HL-60/S4 treated with phorbol 12-myristate 13-acetate at 8.2 ng/mL for 4 days and 3 days (cell line): ENCODE measurements around the gene DCD.
"Not testable (repeated sequence)": the region's sequence is repeated elsewhere in the genome, so short reads cannot be mapped to it uniquely, and the experiment has no call there.

ENCODE experiments used
- in situ Hi-C: fragments of 300-500 bp; cut with MboI; formaldehyde crosslinking; loops from 2 replicates; pipeline ENCODE4 v1.15.0; 2022; ENCODE audit warnings: low sequenced_read_pairs

The DCD gene

DNA sequence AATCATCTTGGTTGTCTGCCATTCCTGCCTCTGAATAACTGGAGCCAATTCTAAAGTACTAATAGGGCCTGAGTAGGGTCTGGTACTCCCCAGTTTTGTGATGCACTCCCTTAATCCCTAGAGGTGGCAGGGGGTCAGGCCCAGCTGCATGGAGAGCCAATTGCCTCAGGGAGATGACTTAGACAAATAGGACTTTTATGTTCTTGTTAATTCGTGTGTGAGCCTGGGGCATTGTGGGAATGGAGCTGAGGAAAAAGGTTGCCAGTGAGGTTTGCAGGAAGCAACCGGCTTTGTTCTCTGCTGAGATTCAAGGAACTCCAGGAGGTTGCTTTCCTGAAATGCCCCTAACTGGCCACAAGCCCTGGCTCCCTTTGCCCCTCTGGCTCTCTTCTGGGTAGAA is 6.8 kb upstream of the DCD start:
- in situ Hi-C loops: no loop called here

DNA sequence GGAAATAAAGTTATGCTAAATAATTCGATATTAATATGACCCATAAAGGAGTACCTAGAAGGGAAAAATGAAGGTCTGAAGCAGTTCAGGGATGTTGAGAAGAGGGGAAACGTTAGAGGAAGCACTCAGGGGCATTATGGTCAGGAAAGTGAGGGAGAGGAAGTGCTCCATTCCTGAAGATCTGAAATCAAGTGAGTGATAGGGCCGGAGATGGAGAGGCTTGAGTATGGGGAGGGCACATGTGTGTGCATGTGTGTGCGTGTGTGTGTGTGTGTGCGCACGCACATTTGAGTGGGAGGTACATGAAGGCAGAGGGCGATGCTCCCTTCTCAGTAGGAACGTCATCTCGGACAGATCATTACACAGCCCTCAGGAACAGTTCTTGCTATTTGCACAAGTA is 4.9 kb upstream of the DCD start:
- in situ Hi-C loops: no loop called here

DNA sequence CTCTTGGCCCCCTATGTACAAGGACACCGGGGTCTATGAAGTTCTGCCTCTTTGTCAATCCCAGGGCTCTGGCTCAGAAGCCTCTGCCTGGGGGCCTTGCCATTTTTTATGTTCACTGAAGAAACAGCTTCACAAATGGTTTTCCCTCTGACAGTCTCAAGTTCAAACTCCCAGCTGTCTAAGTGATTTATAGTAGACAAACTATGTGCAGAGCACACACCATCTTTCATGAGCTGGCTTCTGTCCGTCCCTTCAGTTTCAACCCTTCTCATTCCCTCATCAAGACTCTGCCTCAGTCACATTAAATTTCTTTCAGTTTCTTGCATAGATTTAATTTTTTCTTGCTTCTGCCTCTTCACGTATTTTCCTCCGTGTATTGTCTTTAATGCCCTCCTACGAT is 2.7 kb upstream of the DCD start:
- in situ Hi-C loops: no loop called here

DNA sequence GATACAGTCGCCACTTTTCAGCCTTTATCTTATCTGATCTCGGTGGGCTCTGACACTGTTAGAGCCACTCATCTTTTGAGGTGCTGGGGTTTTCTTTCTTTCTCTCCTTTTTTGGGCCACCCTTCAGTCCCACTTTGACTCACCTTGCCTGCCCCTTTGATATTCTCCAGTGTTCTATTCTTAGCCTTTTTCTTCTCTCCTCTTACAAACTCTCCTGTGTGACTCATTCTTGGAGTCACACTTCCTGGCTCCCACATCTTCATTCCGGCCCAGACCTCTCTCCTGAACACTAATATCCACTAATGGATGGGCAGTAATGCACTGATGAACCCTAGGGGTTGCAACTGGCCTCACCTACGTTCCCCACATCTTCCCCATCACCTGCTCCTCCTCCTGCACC is 2.2 kb upstream of the DCD start:
- in situ Hi-C loops: no loop called here

DNA sequence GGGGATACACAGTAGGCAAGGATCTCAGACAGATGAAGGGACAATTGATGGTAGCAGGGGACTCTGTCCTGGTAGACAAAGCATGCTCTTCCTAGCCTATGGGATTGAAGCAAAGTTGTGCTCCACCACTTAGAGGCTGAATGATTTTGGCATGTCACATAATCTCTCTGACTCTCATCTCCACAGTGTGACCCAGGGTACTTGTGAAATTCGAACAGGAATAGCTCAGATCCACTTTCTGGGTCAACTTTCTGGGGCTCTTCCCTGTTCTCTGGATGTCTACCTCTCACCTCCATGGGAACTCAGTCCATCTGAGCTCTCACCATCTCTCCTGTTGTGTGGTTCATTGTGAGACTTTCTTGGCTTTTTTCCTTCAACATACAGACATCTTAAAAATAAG is 1.7 kb upstream of the DCD start:
- in situ Hi-C loops: no loop called here

GRCh38 chr12:54641554-54641953 is 6.6 kb downstream of the DCD start:
- in situ Hi-C loops: no loop called here

DNA sequence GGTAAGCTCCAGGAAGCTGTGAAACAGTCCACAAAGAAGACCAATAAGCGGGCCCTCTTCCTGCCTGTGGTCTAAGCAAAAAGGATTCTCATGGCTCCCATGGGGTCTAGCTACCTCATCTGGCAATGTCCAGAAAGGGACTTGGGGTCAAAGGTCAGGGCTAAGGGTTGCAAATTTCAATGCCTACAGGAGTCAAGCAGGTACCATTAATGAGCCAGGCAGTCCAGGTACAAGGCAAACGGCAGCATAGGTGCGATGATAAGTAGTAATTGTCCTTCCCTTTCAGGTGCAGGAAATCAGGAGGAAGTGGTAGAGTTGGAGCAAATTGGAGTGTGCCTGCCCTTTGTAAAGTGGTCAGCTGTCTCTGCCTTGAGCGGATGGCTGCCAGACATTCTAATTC is 7.1 kb downstream of the DCD start:
- in situ Hi-C loops: no loop called here

DNA sequence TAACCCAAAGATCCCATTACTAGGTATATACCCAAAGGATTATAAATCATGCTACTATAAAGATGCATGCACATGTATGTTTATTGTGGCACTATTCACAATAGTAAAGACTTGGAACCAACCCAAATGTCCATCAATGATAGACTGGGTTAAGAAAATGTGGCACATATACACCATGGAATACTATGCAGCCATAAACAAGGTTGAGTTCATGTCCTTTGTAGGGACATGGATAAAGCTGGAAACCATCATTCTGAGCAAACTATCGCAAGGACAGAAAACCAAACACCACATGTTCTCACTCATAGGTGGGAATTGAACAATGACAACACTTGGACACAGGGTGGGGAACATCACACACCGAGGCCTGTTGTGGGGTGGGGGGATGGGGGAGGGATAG is 9.1 kb downstream of the DCD start:
- in situ Hi-C loops: not testable (repeated sequence)

GRCh38 chr12:54634795-54635194 is 13.4 kb downstream of the DCD start, which contains the start of gene LACRT:
LACRT (minus strand) TSS chr12:54634895; CDS start chr12:54634841, 54 bp downstream.
- in situ Hi-C loops: no loop called here

DNA sequence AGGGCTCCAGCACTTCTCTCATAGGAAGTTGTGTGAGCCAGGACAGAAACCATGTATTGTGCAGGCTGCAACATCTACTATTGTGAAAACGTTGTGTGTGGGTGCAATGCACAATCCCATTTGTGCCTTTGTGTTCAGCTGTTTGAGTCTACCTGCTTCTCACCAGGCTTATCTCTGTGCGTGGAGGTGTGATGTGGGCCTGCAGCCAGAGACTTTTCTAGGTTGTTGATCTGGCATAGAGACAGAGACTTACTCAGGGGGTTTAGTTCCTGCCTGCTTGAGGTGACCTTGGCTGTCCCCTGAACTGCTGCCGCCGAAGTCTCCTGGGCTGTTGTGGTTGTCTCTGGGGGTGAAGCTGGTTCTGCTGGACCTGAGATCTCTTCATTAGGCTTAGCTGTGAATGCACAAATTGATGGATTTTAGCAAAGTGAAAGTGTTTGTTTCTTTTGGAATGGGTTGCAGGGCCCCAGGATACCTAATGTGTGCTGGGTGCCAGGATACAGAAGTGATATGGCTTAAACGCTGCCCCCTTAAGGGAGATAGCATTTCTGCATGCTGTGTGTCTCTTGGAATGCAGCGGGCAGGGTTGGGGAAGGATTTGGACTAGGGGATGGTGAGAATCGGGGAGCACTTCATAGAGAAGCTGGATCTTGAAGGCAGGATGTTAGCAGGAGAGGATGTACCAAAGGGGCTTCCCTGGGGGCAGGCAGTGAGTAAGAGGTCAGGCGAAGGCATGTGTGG is 16.0 kb downstream of the DCD start:
- in situ Hi-C loops: no loop called here

- in situ Hi-C loops: no loop called here
These were observed 16.6 kb downstream of the DCD start for GRCh38 chr12:54631551-54631950.

GRCh38 chr12:54629925-54630324 is 18.2 kb downstream of the DCD start:
- in situ Hi-C loops: no loop called here

GRCh38 chr12:54628186-54628846 is 19.8 kb downstream of the DCD start:
- in situ Hi-C loops: no loop called here

DNA sequence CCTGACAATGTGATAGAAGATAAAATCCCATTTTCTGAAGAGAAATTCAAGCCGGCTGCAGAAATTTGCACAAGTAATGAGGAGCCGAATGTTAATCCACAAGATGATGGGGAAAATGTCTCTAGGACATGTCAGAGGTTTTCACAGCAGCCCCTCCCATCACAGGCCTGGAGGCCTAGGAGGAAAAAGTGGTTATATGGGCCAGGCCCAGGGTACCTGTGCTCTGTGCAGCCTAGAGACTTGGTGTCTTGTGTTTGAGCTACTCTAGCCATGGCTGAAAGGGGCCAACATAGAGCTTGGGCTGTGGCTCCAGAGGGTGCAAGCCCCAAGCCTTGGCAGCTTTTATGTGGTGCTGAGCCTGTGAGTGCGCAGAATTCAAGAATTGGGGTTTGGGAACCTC is 20.9 kb downstream of the DCD start:
- in situ Hi-C loops: no loop called here

- in situ Hi-C loops: no loop called here
These were observed 22.6 kb downstream of the DCD start for GRCh38 chr12:54625598-54625997.

- in situ Hi-C loops: no loop called here
These were observed 23.6 kb downstream of the DCD start for GRCh38 chr12:54624315-54625279.

- in situ Hi-C loops: no loop called here
These were observed 25.5 kb downstream of the DCD start for GRCh38 chr12:54622463-54623183.

DNA sequence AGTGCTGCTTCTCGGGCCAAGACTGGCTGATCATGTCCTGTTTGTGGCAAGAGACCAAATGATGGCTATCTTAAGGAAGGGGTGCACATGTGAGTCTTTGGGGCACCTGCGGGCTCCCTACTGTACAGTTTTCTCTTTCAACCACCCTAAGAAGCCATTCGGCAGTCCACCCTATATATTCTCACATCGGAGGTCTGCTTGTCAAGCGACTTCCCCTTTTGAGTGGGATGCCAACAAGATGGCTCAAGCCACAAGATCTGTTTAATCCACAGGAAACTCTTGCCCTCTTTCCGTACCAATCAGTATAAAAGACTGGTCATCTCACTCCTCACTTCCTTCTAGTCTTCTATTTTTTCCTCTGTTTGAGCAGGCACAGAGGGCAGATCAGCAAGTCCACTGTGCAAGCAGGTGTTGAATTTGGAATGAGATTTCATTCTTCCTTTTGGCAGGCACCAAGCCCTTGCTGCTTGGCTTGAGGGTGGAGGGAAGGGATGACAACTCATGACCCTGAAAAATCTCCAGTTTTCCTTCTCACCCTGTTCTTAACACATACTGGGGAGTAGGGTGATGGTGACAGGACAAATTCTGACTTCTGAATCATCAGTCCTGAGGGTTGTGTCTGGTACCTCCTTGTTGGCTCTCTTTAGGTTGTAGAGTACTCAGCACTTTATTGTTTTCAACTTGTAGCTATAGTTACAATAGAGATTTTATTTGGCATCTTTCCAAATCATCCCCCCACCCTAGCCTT is 31.1 kb downstream of the DCD start:
- in situ Hi-C loops: no loop called here

DNA sequence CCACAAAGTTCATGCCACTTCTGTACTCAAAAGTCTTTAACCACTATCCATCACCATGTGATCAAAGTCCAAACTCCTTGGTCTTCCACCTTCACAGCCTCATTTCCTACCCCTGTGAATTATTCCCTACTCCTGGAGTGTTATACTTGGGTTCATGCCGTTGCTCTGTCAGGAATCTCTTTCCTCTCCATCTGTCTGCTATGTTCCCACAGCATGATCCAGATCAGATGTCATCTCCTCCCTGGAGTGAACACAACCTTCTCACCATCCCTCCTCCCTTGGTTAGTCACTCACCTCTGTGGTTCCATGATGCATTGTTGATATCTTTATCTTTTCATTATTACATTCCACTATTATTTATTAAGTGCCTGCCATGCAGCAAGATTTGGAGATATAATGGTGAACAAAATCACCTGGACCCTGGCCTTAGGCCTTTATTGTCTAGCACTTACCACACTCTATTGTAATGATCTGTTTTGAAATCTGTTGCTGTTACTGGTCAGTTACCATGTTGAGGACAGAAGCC is 35.9 kb downstream of the DCD start:
- in situ Hi-C loops: no loop called here

DNA sequence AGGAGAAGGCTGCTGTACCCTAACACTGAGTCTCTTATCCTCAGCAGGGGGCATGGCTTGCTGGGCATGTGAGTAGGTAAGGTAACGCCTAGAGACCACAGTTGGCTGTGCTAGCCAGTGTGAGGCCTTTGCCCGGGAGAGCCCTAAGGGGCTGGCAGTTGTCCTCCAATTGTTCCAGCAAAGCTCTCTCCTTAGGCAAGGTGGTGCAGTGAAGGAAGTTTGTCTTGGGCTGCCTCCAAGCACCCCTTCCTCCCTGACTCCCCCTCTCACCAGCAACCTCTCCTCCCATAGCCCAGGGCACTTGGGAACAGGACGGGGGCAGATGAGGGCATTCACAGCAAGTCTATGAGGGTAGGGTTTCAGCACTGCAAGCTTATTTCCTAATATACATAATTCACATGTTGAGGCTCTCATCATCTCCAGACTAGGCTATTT is 36.4 kb downstream of the DCD start:
- in situ Hi-C loops: no loop called here
